HG02571 (cell line): Measurements from ENCODE around the gene PDZD8.
"Not testable (repeated sequence)": the region's sequence is repeated elsewhere in the genome, so short reads cannot be mapped to it uniquely, and the experiment has no call there.

ENCODE experiments used
- ATAC-seq: cut with Tn5 transposase; IDR thresholded peaks from one replicate; pipeline ENCODE4 v1.9.1; 2021; ENCODE audit warnings: mild to moderate bottlenecking, moderate library complexity; ENCODE audit not compliant: unreplicated experiment

Gene PDZD8

DNA sequence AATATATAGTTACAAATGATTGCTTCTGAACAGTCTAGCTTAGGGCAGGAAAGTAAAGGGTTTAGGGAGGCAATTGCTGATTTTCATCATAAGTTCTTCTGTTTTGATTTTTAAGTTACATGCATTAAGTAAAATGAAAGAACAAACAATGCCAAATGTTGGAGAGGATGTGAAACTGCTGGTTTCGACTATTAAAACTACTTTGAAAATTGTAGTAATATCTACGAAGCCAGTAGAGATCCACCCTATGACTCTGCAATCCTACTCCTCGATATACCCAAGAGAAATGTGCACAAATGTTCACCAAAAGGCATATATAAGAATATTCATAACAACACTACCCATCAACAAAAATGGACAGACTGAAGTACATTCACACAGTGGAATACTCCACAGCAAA is 24.3 kb downstream of the PDZD8 start:
- ATAC-seq = peak; percentile 56

DNA sequence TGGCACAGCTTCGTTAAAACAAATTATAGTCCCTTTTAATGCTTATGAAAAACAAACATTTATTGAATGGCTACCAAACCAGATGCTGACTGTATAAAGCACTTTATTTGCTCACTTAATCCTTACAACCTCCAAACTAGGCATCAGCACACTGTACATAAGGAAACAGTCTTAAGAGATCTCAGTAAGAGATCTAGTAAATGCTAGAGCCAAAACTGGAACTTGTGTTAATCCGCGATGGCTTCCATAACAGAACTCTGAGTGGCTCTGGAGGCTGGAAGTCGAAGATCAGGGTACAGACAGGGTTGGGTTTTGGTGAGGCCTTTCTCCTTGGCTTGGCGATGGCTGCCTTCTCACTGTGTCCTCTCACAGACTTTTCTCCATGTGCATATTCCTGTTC is 27.0 kb downstream of the PDZD8 start:
- no peak for ATAC-seq

DNA sequence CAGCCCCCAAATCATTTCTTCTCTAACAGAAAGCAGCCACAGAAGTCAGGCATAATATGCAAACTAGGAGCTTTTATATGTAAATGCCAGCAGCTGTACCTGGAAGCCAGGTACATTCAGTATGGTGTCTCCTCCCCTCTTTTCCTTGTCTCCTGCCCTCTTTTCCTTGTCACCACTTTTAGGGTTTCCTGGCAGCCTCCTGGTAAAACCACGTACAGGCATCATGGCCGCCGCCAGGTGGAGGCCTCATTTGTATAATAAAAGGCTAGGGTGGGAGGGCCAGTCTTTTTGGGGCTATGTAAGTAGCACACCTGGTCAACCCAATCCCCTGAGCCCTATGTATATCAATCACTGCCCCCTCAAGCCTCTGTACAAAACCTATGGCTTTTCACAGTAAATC is 28.7 kb downstream of the PDZD8 start:
- no peak for ATAC-seq

DNA sequence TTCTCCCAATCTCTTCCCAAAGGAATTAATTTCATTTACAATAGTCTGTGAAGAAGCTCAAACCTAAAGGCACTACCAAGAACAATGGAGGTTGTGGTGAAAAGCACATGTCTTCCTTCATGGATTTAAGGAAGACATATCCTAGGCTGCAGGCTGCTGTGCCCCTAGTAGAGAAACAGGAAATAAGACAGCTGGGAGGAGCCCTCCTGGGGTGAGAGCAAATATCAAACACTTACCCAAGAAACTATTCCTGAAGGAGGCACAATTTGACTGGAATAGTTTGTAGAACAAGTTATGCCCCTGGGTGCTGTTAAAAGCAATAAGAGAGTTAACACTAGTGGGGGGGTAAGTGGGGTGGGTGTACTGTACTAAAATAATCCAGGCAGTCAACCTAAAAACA is 30.1 kb downstream of the PDZD8 start:
- ATAC-seq = no peak

DNA sequence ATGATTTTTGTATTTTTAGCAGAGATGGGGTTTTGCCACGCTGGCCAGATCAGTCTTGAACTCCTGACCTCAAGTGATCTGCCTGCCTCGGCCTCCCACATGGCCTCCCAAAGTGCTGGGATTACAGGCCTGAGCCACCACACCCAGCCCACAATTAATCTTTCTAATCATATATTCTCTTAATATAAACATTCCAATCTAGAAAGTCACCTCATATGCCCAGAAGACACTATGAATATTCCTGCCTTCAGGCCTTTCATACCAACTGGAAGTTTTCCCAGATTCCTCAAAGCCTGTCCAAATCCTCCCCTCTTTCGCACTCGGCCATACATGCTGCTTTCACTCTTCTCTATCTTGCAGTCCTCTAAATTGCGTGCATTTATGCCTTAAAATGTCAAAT is 32.6 kb downstream of the PDZD8 start:
- ATAC-seq = no peak

DNA sequence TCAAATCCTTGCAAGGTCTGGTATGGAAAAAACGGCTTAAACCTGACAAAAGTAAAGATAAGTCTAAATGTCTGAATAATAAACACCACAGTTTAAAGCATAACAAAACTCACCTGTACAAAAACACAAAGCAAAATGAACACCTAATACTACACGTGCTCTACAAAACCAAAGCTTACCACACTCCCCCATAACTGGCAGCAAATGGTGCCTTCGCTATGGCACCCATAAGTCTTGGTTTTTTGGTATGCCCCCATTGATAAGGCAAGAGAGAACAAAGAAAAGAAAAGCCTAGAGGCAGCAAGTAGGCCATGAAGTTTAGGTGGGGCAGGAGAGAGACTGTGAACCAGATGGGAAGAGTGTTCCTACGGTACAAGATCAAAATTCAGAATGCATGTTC is 34.2 kb downstream of the PDZD8 start:
- no peak for ATAC-seq

DNA sequence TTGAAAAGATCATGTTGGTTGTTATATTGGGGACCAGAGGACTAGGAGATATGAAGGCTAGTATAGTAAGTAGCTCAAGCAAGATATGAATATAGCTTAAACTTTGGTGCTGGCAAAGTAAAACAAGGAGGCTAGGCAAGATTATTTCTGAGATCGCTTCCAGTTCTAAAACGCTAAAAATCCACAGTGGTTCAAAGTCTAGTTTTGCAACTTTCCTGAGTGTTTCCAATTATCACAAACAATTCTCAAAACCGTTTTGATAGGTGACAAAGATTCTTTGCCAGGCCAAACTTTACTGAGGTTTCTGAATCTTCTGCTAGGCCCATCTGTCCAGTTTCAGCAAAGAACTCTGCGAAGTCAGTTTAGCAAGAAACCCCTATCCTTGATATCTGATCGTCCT is 35.3 kb downstream of the PDZD8 start:
- no peak for ATAC-seq

DNA sequence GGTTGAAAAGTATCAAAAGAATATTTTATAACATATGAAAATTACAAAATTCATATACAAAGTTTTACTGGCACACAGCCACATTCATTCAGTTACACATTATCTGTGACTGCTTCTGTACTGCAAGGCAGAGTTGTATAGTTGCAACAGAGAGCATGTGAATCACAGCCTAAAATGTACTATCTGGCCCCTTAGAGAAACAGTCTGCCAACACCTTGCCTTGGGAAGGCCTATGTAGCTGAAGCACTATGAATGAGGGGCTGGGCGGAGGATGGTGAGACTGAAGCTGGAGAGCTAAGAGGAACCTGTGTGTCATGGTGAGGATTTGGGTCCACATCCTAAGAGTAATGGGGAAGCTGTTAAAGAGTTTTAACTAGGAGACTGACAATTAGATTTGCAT is 35.7 kb downstream of the PDZD8 start:
- ATAC-seq = no peak

DNA sequence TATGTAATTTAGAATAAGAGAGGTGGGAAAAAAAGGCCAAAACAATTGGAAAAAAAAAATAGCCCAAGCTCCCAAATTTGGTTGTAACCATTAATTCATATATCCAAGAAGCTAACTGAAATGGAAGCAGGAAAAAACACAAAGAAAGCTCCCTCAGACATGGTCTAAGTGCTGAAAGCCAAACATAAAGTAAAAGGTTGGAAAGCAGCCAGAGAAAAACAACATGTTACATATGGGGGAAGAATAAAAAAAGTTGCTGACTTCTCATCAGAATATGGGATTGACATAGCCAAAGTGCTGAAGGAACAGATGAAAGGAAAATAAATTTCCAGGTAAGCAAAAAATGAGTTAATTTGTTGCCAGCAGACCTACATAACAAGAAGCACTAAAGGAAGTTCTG is 40.3 kb downstream of the PDZD8 start:
- no peak for ATAC-seq

DNA sequence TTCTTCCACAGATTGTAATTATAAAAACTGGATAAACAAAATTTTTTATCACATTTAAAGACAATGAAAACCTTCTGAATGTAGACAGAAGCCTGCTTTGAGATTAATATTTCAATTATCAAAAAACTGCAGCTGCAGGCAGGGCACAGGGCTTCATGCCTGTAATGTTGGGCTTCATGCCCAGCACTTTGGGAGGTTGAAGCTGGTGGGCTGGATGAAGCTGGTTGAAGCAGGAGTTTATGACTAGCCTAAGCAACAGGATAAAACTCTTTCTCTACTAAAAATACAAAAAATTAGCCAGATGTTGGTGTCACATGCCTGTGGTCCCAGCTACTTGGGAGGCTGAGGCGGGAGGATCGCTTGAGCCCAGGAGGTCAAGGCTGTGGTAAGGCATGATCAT is 41.2 kb downstream of the PDZD8 start:
- no peak for ATAC-seq

DNA sequence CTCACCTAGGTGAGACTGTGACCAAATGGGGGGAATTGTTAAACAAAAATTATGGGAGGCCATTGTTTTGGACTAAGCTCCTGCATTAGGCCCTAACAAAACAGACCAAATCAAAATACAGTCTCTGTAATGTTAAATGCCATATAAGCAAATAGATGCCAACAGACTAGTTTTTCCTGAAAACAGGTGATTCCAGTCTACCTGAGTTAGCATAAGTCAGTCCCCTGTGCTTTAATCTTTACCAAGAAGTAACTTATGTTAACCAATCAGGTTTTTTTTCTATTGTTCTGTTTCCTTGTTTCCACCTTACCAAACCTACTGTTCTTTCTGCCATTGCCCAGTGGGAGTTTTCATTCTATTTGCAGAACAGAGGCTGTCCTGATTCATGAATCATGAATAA is 48.0 kb downstream of the PDZD8 start:
- ATAC-seq = no peak

DNA sequence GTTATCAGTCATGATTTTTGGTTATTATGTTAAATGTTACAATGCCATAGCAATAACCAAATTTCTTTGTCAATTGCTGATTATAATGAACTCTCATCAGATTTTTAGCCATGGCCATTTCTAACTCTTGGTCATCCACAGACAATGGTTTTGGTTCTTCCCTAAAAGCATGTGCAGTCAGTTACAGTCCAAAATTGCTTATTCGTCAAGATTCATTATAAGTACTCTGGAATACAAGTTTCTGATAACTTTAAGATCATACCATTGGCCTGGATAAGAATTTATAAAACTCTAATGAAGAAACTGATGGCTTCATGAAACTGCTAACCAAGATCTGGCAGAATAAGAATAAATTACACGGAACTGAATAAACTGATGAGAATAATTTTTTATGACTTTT is 50.9 kb downstream of the PDZD8 start:
- no peak for ATAC-seq

DNA sequence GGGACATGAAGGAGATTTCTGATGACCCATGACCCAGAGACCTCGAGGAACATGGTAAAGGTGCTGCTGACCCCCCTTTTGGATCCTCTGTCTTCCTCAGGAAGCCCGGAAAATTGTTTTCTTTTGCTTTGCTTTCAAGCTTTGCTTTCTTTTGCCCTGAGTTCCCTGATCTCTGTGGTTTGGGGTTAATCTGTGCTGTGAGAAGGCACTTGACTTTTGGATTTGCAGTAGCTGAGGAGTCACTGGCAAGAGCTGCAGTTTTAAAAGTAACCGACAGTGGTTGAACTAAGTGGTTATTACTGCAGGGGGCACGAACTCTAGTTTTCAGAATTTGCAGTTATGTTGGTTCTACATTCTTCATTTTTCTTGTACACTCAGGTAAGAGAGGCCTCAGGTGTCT is 53.0 kb downstream of the PDZD8 start:
- ATAC-seq = no peak

DNA sequence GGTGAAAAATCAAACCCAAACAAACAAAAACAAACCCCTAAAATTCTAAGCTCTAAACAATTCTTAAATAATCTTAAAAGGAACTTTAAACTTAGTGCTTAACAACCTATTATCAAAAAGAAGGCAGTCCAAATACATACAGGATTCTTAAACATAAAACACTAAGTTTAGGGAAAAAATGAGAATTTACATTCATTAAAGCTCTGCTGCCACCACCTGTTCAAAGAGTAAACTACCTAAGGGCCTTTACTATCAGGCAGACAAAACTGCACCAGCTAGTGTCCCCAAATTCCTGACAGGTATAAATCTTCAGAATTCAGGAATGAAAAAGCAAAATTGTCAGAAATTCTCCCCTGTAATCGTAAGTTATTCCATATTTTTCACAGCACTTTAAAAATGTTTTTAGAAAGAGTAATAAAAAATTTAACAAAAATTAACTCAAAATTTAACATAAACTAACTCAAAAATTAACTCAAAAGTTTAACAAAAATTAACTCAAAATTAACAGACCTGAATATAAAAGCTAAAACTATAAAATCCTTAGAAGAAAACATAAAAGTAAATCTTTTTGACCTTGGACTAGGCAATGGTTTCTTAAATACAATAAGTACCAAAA is 55.1 kb downstream of the PDZD8 start:
- ATAC-seq = no peak

DNA sequence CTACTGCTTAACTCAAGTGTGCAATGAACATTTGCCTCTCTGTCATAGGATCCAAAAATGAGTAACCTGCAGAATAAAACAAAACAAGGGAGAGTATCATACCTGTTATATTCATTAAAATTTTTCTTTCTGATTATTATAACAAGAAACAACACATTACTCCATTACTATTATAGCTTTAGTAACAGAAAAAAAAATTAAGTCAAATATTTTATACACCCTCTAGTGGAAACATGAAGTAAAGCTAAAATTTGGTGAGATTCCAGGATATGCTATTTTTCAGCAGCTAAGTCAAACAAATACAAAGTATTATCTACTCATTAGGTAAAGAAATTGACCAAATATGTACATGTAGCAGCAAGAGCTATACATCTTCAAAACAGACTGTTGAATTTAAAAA is 56.3 kb downstream of the PDZD8 start:
- ATAC-seq = no peak

DNA sequence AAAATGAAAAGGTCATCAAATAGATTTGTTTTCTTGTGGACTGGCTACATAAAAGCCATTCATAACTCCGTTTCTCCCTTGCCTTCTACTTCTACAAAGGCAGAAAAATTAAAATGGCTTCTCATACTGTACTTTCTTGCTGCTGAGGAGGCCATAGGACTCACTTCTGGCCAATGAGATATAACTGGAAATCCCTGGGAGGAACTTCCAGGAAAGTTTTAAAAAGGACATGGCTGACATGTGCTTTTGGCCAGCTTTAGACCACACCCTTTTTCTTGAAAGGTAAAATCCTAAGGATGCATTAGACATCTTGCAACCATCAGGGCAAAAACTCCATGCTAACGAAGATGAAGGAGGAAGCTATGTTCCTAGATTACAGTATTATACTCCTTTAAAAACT is 58.5 kb downstream of the PDZD8 start:
- ATAC-seq = no peak

DNA sequence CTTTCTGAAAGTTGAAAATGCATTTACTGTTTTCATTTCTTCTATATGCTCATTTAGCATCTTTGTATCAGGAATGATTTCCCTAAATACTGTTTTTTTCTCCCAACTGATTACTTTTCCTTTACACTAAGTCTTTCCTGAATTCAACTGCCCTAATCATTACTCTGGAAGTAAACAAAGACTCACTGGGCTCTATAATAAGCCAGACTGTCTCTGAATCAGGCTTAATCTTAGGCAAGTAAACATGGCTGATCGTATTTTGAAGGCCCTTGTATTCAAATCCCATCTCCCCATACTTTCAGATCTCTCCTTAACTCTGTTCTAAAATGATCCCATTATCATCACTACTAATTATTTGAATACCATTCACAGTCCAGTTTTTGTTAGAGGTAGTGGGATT is 61.6 kb downstream of the PDZD8 start:
- ATAC-seq = no peak

DNA sequence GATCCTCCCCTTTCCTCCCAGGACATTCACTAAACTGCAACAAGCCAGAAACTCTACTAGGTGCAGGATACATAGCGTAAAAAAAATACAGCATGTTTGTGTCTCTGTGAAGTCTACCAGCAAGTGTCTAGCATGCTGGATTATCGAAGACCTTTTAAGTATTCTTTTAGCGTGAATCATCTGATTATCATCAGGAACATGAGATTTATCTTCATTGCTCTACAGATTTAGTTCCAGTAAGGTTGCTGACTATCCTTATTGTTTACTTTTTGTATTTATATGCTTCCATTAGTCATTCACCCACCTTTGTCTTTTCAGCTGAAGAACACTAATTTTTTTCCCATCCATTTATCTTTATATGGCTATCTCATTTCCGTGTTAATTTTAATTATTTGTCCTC is 62.8 kb downstream of the PDZD8 start:
- no peak for ATAC-seq

DNA sequence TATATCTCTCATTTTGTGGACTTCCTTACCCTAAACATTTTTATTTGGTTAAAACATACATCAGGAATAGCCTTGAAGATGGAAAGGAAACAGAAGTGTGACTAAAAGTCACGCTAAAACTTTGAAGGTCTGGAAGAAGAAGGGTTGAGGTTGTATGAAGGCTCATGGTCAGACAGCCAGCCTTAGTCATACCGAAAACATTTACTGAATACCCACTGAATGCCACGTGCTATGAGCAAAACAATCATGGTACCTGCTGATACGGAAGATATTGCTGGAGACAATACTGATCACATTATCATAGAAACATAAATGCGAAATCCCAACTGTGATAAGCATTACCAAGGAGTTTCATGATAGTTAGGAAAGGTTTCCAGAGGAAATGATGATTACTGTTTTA is 64.0 kb downstream of the PDZD8 start:
- ATAC-seq = no peak

DNA sequence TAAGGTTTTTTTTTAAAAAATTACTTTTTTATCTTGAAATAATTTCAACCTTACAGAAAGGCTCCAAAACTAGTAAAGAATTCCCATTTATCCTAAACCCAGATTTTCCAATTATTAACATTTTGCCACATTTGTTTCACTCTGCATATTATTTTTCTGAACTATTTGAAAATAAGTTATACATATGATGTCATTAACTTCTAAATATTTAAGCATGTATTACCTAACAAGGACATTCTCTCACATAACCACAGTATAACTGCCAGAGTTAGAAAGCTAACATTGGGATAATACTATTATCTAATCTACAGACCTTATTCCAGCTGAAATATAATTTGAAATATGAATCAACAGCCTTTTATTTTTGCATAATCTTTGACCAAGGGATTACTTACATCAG is 68.6 kb downstream of the PDZD8 start:
- no peak for ATAC-seq

DNA sequence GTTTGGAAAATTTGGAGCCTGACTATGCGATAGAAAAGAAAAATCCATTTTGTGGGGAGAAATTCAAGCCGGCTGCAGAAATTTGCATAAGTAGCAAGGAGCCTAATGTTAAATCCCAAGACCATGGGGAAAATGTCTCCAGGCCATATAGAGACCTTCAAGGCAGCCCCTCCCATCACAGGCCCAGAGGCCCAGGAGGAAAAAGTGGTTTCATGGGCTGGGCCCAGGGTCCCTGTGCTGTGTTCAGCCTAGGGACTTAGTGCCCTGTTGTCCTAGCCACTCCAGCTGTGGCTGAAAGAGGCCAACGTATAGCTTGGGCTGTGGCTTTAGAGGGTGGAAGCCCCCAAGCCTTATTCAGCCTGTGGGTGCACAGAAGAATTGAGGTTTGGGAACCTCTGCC is 71.8 kb downstream of the PDZD8 start:
- not testable (repeated sequence) for ATAC-seq

DNA sequence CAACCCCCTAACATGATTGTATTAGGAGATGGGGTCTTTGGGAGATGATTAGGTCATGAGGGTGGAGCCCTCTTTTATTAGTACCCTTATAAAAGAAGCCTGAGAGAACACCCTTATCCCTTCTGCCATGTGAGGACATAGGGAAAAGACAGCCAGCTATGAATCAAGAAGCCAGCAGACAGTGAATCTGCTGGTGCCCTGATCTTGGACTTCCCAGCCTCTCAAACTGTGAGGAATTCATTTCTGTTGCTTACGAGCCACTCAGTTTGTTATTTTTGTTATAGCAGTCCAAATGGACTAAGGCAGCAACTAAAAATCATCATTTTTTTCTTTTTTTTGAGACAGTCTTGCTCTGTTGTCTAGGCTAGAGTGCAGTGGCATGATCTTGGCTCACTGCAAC is 74.6 kb downstream of the PDZD8 start:
- ATAC-seq = no peak

DNA sequence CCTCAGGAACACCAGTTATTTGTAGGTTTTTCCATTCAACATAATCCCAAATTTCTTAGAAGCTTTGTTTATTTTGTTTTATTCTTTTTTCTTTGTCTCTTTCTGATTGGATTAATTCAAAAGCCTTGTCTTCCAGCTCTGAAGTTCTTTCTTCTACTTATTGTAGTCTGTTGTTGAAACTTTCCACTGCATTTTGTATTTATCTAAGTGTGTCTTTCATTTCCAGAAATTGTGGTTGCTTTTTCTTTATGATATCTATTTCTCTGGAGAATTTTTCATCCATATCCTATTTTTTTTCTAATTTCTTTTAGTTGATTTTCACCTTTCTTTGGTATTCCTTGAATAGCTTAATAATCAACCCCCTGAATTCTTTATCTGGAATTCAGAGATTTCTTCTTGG is 75.8 kb downstream of the PDZD8 start:
- ATAC-seq = no peak

DNA sequence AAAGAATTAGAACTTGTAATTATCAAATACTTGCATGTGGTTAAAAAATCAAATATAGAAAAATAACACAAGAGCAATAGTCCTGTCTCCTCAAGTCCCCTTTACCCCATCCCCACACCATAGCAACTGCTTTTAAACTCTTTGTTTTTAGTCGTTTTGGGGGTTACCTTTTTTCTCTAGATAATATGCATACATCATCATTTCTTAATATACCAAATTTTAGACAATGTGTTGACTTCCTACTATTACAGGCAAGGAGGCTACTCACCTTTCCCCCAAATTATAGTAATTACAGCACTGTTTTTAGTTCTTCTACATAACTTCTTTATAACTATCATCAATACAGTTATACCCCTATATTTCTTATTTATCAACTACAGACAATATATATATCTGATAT is 77.0 kb downstream of the PDZD8 start:
- ATAC-seq = no peak
